ENCODE data around the gene UGT3A1.

UGT3A1 gene

DNA sequence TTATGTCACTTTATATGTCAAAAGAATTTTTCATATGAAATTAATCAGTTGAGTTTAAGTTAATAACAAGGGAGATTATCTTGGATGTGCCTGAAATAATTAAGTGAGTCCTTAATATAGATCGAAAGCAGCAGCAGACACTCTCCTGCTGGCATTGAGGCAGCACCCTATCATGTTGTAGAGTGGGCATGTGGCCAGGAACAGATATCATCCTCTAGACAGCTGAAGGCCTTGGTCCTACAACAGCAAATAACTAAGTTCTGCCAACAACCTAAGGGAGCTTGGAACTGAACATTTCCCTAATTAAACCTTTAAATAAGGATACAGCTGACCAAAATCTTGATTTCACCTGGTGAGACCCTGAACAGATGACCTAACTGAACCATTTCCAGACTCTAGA, 25.8 kb upstream of the UGT3A1 start:
- no peak overlapping the region for H3K4me3 ChIP-seq (ENCODE audit: low read depth, low read length)
- TF ChIP-seq MYC (IDR thresholded peaks at IDR 0.05; ENCODE audit: low read depth, low read length) (no peak), POLR2A (IDR thresholded peaks at IDR 0.05; ENCODE audit: extremely low read depth, insufficient read length) (no peak)
- TF ChIP-seq, protein P1, sequence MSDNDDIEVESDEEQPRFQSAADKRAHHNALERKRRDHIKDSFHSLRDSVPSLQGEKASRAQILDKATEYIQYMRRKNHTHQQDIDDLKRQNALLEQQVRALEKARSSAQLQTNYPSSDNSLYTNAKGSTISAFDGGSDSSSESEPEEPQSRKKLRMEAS (IDR thresholded peaks at IDR 0.05; ENCODE audit: low read depth, low read length), result no peak
- TF ChIP-seq, protein P2, sequence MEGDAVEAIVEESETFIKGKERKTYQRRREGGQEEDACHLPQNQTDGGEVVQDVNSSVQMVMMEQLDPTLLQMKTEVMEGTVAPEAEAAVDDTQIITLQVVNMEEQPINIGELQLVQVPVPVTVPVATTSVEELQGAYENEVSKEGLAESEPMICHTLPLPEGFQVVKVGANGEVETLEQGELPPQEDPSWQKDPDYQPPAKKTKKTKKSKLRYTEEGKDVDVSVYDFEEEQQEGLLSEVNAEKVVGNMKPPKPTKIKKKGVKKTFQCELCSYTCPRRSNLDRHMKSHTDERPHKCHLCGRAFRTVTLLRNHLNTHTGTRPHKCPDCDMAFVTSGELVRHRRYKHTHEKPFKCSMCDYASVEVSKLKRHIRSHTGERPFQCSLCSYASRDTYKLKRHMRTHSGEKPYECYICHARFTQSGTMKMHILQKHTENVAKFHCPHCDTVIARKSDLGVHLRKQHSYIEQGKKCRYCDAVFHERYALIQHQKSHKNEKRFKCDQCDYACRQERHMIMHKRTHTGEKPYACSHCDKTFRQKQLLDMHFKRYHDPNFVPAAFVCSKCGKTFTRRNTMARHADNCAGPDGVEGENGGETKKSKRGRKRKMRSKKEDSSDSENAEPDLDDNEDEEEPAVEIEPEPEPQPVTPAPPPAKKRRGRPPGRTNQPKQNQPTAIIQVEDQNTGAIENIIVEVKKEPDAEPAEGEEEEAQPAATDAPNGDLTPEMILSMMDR (IDR thresholded peaks at IDR 0.05; ENCODE audit: low read depth, low read length), result no peak
- DNase-seq (ENCODE audit: low read depth), result no peak

DNA sequence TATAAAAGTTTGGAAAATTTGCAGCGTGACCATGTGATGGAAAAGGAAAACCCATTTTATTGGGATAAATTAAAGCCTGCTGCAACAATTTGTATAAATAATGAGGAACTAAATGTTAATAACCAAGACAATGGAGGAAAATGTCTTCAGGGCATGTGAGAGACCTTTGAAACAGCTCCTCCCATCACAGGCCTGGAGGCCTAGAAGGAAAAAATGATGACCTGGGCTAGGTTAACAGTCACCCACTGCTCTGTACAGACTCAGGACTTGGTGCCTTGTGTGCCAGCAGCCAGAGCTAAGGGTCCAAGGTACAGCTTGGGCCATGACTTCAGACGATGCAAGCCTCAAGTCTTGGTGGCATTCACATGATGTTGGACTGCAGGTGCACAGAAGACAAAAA, 22.0 kb upstream of the UGT3A1 start:
- no peak overlapping the region for H3K4me3 ChIP-seq (ENCODE audit: low read depth, low read length)
- TF ChIP-seq MYC (IDR thresholded peaks at IDR 0.05; ENCODE audit: low read depth, low read length), result no peak
- TF ChIP-seq POLR2A (IDR thresholded peaks at IDR 0.05; ENCODE audit: extremely low read depth, insufficient read length), result no peak
- TF ChIP-seq, protein P2 (IDR thresholded peaks at IDR 0.05; ENCODE audit: low read depth, low read length), result no peak
- TF ChIP-seq, protein P1 (IDR thresholded peaks at IDR 0.05; ENCODE audit: low read depth, low read length), result no peak
- no peak for DNase-seq (ENCODE audit: low read depth)

DNA sequence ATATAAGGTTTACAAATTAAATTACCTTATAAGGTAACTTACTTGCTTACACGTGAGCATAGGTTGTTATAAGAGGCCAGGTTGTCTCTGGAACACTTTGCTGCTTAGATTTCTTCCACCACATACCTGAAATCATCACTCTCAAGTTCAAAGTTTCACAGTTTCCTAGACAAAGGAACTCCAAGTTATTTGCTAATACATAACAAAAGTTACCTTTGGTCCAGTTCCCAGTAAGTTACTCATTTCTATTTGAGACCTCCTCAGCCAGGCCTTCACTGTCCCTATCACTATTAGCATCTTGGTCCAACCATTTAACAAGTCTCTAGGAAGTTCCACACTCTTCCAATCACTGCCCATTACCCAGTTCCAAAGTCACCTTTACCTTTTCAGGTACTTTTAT, 18.5 kb upstream of the UGT3A1 start:
- DNase-seq (ENCODE audit: low read depth), result no peak
- H3K4me3 ChIP-seq (ENCODE audit: low read depth, low read length), result no peak overlapping the region
- TF ChIP-seq MYC (IDR thresholded peaks at IDR 0.05; ENCODE audit: low read depth, low read length) (no peak), POLR2A (IDR thresholded peaks at IDR 0.05; ENCODE audit: extremely low read depth, insufficient read length) (no peak)
- TF ChIP-seq, protein P1 (IDR thresholded peaks at IDR 0.05; ENCODE audit: low read depth, low read length), result no peak
- TF ChIP-seq, protein P2 (IDR thresholded peaks at IDR 0.05; ENCODE audit: low read depth, low read length), result no peak

DNA sequence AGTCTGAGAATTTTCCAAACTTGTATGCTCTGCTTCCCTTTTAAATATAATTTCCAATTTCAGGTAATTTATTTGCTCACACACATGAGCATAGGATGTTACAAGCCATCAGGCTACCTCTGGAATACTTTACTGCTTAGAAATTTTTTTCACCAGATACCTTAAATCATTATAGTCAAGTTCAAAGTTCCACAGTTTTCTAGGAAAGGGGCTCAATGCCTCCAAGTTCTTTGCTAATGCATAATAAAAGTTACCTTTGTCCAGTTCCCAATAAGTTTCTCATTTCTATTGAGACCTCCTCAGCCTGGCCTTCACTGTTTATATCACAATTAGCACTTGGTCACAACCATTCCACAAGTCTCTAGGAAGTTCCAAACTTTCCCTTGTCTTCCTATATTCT, 16.2 kb upstream of the UGT3A1 start:
- no peak for DNase-seq (ENCODE audit: low read depth)
- TF ChIP-seq MYC (IDR thresholded peaks at IDR 0.05; ENCODE audit: low read depth, low read length) (no peak), POLR2A (IDR thresholded peaks at IDR 0.05; ENCODE audit: extremely low read depth, insufficient read length) (no peak)
- TF ChIP-seq, protein P2 (IDR thresholded peaks at IDR 0.05; ENCODE audit: low read depth, low read length), result no peak
- TF ChIP-seq, protein P1 (IDR thresholded peaks at IDR 0.05; ENCODE audit: low read depth, low read length), result no peak
- no peak overlapping the region for H3K4me3 ChIP-seq (ENCODE audit: low read depth, low read length)

DNA sequence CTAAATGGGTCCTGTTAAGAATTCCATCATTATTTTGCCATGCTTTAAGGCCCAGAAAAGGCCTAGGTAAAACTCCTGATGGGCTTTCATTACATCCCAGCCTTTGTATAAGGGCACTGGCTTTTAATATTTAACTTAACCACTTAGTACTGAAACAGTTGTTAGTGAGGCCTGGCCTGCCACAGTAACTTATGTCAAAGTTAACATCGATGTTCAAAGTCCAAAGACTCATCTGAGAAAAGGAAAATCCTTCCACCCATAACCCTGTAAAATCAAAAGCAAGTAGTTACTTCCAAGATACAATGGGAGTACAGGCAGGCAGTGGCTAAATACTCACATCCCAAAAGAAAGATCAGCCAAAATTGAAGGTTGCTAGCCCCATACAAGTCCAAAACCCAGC, 15.0 kb upstream of the UGT3A1 start:
- DNase-seq (ENCODE audit: low read depth), result no peak
- TF ChIP-seq POLR2A (IDR thresholded peaks at IDR 0.05; ENCODE audit: extremely low read depth, insufficient read length) (no peak), MYC (IDR thresholded peaks at IDR 0.05; ENCODE audit: low read depth, low read length) (no peak)
- TF ChIP-seq, protein P2 (IDR thresholded peaks at IDR 0.05; ENCODE audit: low read depth, low read length), result no peak
- TF ChIP-seq, protein P1 (IDR thresholded peaks at IDR 0.05; ENCODE audit: low read depth, low read length), result no peak
- H3K4me3 ChIP-seq (ENCODE audit: low read depth, low read length), result no peak overlapping the region

DNA sequence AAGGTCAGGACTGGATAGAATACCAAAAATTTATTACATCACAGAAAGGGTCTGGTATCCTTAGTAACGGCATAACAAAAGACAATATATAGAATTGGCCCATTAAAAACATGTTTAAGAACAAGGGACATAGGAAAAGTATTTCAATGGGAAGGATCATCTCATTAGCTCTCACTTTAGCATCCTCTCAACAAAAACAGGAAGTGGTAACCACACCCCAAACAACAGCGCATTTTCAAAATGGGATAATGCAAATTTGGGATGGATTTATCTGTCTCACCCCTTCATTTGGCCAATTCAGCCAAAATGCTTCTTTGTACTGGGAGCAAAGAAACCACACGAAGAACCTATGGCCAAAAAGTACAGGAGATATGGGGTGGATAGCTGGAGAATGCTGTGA, 9.8 kb upstream of the UGT3A1 start:
- TF ChIP-seq, protein P1 (IDR thresholded peaks at IDR 0.05; ENCODE audit: low read depth, low read length), result no peak
- TF ChIP-seq, protein P2 (IDR thresholded peaks at IDR 0.05; ENCODE audit: low read depth, low read length), result no peak
- TF ChIP-seq POLR2A (IDR thresholded peaks at IDR 0.05; ENCODE audit: extremely low read depth, insufficient read length) (no peak), MYC (IDR thresholded peaks at IDR 0.05; ENCODE audit: low read depth, low read length) (no peak)
- no peak for DNase-seq (ENCODE audit: low read depth)
- no peak overlapping the region for H3K4me3 ChIP-seq (ENCODE audit: low read depth, low read length)

All from NB4 (cell line).